H9 (cell line): ENCODE results near the gene VAV2. TPM values are rescaled to one million over a fixed set of nuclear protein-coding genes. Genes with fewer than 3 reads are reported as not detected.

Experiments used
- DNase-seq: peaks from one replicate; pipeline ENCODE4 v3.0.0-alpha.2; 2017
- H2AFZ ChIP-seq: one replicate; pipeline ENCODE4 v1.6.1; 2013; ENCODE audit warnings: mild to moderate bottlenecking, low read length, control low read depth, moderate library complexity
- H2AK5ac ChIP-seq: 2 replicates; pipeline ENCODE4 v1.6.1; 2013; ENCODE audit warnings: low read length, control low read depth, mixed read lengths; ENCODE audit not compliant: insufficient read length
- H2BK120ac ChIP-seq: one replicate; pipeline ENCODE4 v1.6.1; 2013; ENCODE audit warnings: low read depth, mild to moderate bottlenecking, low read length, control low read depth, inconsistent platforms; ENCODE audit not compliant: poor library complexity, severe bottlenecking
- H2BK12ac ChIP-seq: 2 replicates; pipeline ENCODE4 v1.6.1; 2013; ENCODE audit warnings: low read length, control low read depth, mixed read lengths, low read depth; ENCODE audit not compliant: insufficient read length
- H2BK15ac ChIP-seq: 2 replicates; pipeline ENCODE4 v1.6.1; 2013; ENCODE audit warnings: low read depth, low read length, control low read depth
- H2BK20ac ChIP-seq: one replicate; pipeline ENCODE4 v1.6.1; 2013; ENCODE audit warnings: low read depth, mild to moderate bottlenecking, low read length, control low read depth, inconsistent platforms; ENCODE audit not compliant: poor library complexity, severe bottlenecking
- H2BK5ac ChIP-seq: 2 replicates; pipeline ENCODE4 v1.6.1; 2013; ENCODE audit warnings: low read length, control low read depth, mixed read lengths; ENCODE audit not compliant: insufficient read length
- H3K14ac ChIP-seq: 2 replicates; pipeline ENCODE4 v1.6.1; 2013; ENCODE audit warnings: low read length, control low read depth; ENCODE audit not compliant: insufficient read depth
- H3K18ac ChIP-seq: 2 replicates; pipeline ENCODE4 v1.6.1; 2013; ENCODE audit warnings: low read depth, mild to moderate bottlenecking, mixed read lengths, low read length, control low read depth; ENCODE audit not compliant: insufficient read length
- H3K23ac ChIP-seq: 2 replicates; pipeline ENCODE4 v1.6.1; 2013; ENCODE audit warnings: low read length, control low read depth, mixed read lengths, low read depth; ENCODE audit not compliant: insufficient read length
- H3K23me2 ChIP-seq: 2 replicates; pipeline ENCODE4 v1.6.1; 2013; ENCODE audit warnings: low read depth, mild to moderate bottlenecking, mixed read lengths, low read length, control low read depth; ENCODE audit not compliant: insufficient read length, poor library complexity, severe bottlenecking
- H3K27ac ChIP-seq: 2 replicates; pipeline ENCODE4 v1.5.1; 2013; ENCODE audit warnings: low read length, control low read depth, mixed read lengths, low read depth; ENCODE audit not compliant: insufficient read length
- H3K27me3 ChIP-seq: 2 replicates; pipeline ENCODE4 v1.6.1; 2013; ENCODE audit warnings: low read length, control low read depth, inconsistent platforms; ENCODE audit not compliant: insufficient read depth
- H3K4ac ChIP-seq: 2 replicates; pipeline ENCODE4 v1.6.1; 2013; ENCODE audit warnings: low read depth, mild to moderate bottlenecking, control low read depth, inconsistent platforms, low read length, moderate library complexity
- H3K4me1 ChIP-seq: 2 replicates; pipeline ENCODE4 v1.6.1; 2013; ENCODE audit warnings: low read length, control low read depth, inconsistent platforms; ENCODE audit not compliant: insufficient read depth
- H3K4me2 ChIP-seq: 2 replicates; pipeline ENCODE4 v1.6.1; 2013; ENCODE audit warnings: low read length, control low read depth, mixed read lengths; ENCODE audit not compliant: insufficient read length, insufficient read depth
- H3K56ac ChIP-seq: 2 replicates; pipeline ENCODE4 v1.6.1; 2013; ENCODE audit warnings: low read depth, mild to moderate bottlenecking, mixed read lengths, low read length, control low read depth; ENCODE audit not compliant: insufficient read length
- H3K79me1 ChIP-seq: 2 replicates; pipeline ENCODE4 v1.6.1; 2013; ENCODE audit warnings: low read depth, mild to moderate bottlenecking, moderate library complexity, low read length, control low read depth, inconsistent platforms; ENCODE audit not compliant: insufficient read depth, poor library complexity, severe bottlenecking
- H3K79me2 ChIP-seq: 2 replicates; pipeline ENCODE4 v1.6.1; 2013; ENCODE audit warnings: low read length, control low read depth, inconsistent platforms; ENCODE audit not compliant: insufficient read depth
- H3K9ac ChIP-seq: 2 replicates; pipeline ENCODE4 v1.6.1; 2013; ENCODE audit warnings: low read length, control low read depth, mixed read lengths; ENCODE audit not compliant: insufficient read length; ENCODE audit errors: extremely low read depth
- H3K9me3 ChIP-seq: one replicate; pipeline ENCODE4 v1.6.1; 2013; ENCODE audit warnings: low read depth, low read length, inconsistent platforms; ENCODE audit not compliant: control insufficient read depth
- H3T11ph ChIP-seq: one replicate; pipeline ENCODE4 v1.6.1; 2013; ENCODE audit warnings: mild to moderate bottlenecking, low read length, control low read depth, inconsistent platforms
- H4K20me1 ChIP-seq: one replicate; pipeline ENCODE4 v1.6.1; 2013; ENCODE audit not compliant: control insufficient read depth, insufficient read length, insufficient read depth
- H4K5ac ChIP-seq: 2 replicates; pipeline ENCODE4 v1.6.1; 2013; ENCODE audit warnings: low read depth, mild to moderate bottlenecking, mixed read lengths, low read length, control low read depth; ENCODE audit not compliant: insufficient read length
- H4K8ac ChIP-seq: replicated peaks from 2 replicates; pipeline ENCODE4 v1.6.1; 2013; ENCODE audit warnings: low read length, control low read depth, mixed read lengths, low read depth; ENCODE audit not compliant: insufficient read length
- H4K91ac ChIP-seq: 2 replicates; pipeline ENCODE4 v1.6.1; 2013; ENCODE audit warnings: low read depth, mild to moderate bottlenecking, moderate library complexity, mixed read lengths, low read length, control low read depth; ENCODE audit not compliant: insufficient read length
- H3K27ac Mint-ChIP-seq, 3 experiments: 2 replicates in 2 of 3; 3 replicates in 1 of 3; pipeline ENCODE4 v1.8.0; 2020 to 2021; ENCODE audit warnings: mixed read lengths in 3 of 3, mild to moderate bottlenecking in 1 of 3, moderate library complexity in 1 of 3
- H3K27me3 Mint-ChIP-seq: 2 replicates; pipeline ENCODE4 v1.8.0; 2021; ENCODE audit warnings: low read depth, mild to moderate bottlenecking, moderate library complexity, mixed read lengths
- H3K36me3 Mint-ChIP-seq, 3 experiments: 2 replicates in 2 of 3; 3 replicates in 1 of 3; pipeline ENCODE4 v1.8.0; 2020 to 2021; ENCODE audit warnings: low read depth in 3 of 3, mixed read lengths in 3 of 3; ENCODE audit not compliant: insufficient read depth in 1 of 3
- H3K4me1 Mint-ChIP-seq, 2 experiments: 2 replicates each; pipeline ENCODE4 v1.8.0; 2020; ENCODE audit warnings: mixed read lengths in 2 of 2
- H3K4me3 Mint-ChIP-seq, 2 experiments: 2 replicates in 1 of 2; 3 replicates in 1 of 2; pipeline ENCODE4 v1.8.0; 2020 to 2021; ENCODE audit warnings: mild to moderate bottlenecking in 2 of 2, mixed read lengths in 2 of 2, moderate library complexity in 1 of 2
- H3K9me3 Mint-ChIP-seq, 2 experiments: 2 replicates in 1 of 2; 3 replicates in 1 of 2; pipeline ENCODE4 v1.8.0; 2020; ENCODE audit warnings: mild to moderate bottlenecking in 2 of 2, mixed read lengths in 2 of 2, moderate library complexity in 1 of 2
- CTCF ChIP-seq: fragments of 200-600 bp; sonication (generic); conservative IDR thresholded peaks from 3 replicates; pipeline ENCODE4 v1.8.0; 2021; ENCODE audit warnings: antibody characterized with exemption, mild to moderate bottlenecking
- WGBS: extraction: QIAGEN DNeasy Blood & Tissue Kit; methylation state at CpG from one replicate; pipeline ENCODE4 v1.1.7; 2013; ENCODE audit warnings: missing lambda C conversion rate, low lambda C conversion rate, mixed read lengths; ENCODE audit not compliant: insufficient read length; ENCODE audit errors: extremely low coverage; 5-methylcytosine and 5-hydroxymethylcytosine counted together
- total RNA-seq: library from RNA; stranded (reverse); gene quantifications from 2 replicates; pipeline ENCODE4 v1.2.1, GENCODE V29; 2021

The VAV2 gene
- total RNA-seq, 1 experiment from 2014 or later = 58.7 TPM

- Histone ChIP-seq H2BK12ac (no peak overlapping the region), H3K23ac (no peak overlapping the region), H2BK20ac (no peak overlapping the region), H2BK15ac (no peak overlapping the region), H4K8ac (no peak overlapping the region), H3K27me3 (no peaks in the 10 kb centered on the region), H3K27ac (no peak overlapping the region), H3K9me3 (no peaks in the 10 kb centered on the region), H2BK120ac (no peak overlapping the region), H3K79me1 (no peaks in the 10 kb centered on the region), H3T11ph (no peak overlapping the region), H3K18ac (peak overlapping the region; percentile 8), H3K56ac (no peak overlapping the region), H3K14ac (no peak overlapping the region; the same call in 1 of the 2 replicates), H3K79me2 (no peaks in the 10 kb centered on the region), H3K4ac (no peak overlapping the region), H2AK5ac (no peak overlapping the region), H4K91ac (no peak overlapping the region), H3K23me2 (peaks cover 2% of the 10 kb centered on the region), H2AFZ (no peak overlapping the region), H3K4me2 (peak overlapping the region; percentile 7), H3K4me1 (peaks cover 3% of the 10 kb centered on the region; the same call in 1 of the 2 replicates), H4K20me1 (no peaks in the 10 kb centered on the region), H2BK5ac (no peak overlapping the region), H4K5ac (no peak overlapping the region), H3K9ac (no peak overlapping the region)
- Mint-ChIP-seq H3K4me3 (peak overlapping the region in 1 of 2 experiments; percentile 36; a peak in 3 of 5 replicates), H3K27me3 (peaks cover 4% of the 10 kb centered on the region; the same call in 1 of the 2 replicates), H3K27ac (peak overlapping the region in 2 of 3 experiments; percentile 76 to 88; a peak in 4 of 7 replicates), H3K36me3 (peaks cover 0 to 2% (median 0%) of the 10 kb centered on the region in 3 experiments; a peak in 1 of 7 replicates), H3K9me3 (no peaks in the 10 kb centered on the region; a peak in 1 of 5 replicates), H3K4me1 (peaks cover 10 to 39% of the 10 kb centered on the region in 2 experiments)
- TF ChIP-seq CTCF = no peak
- DNase-seq = peak; percentile 64
- WGBS = no CpG with 5 or more reads among the region's 23 CpGs
Observed at GRCh38 chr9:133734590-133735414, 257.3 kb downstream of the VAV2 start.
